DND-41 (cell line): ENCODE data around the gene THG1L.

Source experiments
- ATAC-seq: fragments of 200-7000 bp; cut with Tn5 transposase; 3 replicates; pipeline ENCODE4 v1.9.1; 2021; ENCODE audit warnings: low read depth; ENCODE audit not compliant: insufficient read depth
- DNase-seq: peaks from one replicate; pipeline ENCODE4 v3.0.0-alpha.2; 2020
- H2AFZ ChIP-seq: 2 replicates; pipeline ENCODE4 v1.6.0; 2012; ENCODE audit warnings: low read depth, low read length
- H3K27ac ChIP-seq: 2 replicates; pipeline ENCODE4 v1.5.1; 2012; ENCODE audit warnings: low read length, inconsistent platforms
- H3K27me3 ChIP-seq: fragments of 200-600 bp; sonication (generic); 2 replicates; pipeline ENCODE4 v1.6.0; 2012; ENCODE audit warnings: low read length, mild to moderate bottlenecking, inconsistent platforms; ENCODE audit not compliant: insufficient read depth, poor library complexity
- H3K36me3 ChIP-seq: 2 replicates; pipeline ENCODE4 v1.5.1; 2012; ENCODE audit warnings: low read length, inconsistent platforms; ENCODE audit not compliant: insufficient read depth
- H3K4me1 ChIP-seq: 2 replicates; pipeline ENCODE4 v1.5.1; 2012; ENCODE audit warnings: mild to moderate bottlenecking, low read length; ENCODE audit not compliant: insufficient read depth
- H3K4me2 ChIP-seq: 2 replicates; pipeline ENCODE4 v1.6.0; 2012; ENCODE audit warnings: mild to moderate bottlenecking, moderate library complexity, low read length, inconsistent platforms; ENCODE audit not compliant: insufficient read depth
- H3K4me3 ChIP-seq, 2 experiments: fragments of 200-600 bp in 1 of 2; shearing (Covaris generic) in 1 of 2; 2 replicates each; pipeline ENCODE4 v1.5.1; 2012 to 2016; ENCODE audit warnings: inconsistent platforms in 2 of 2, low read length in 2 of 2, mild to moderate bottlenecking in 2 of 2, low read depth in 1 of 2, moderate library complexity in 1 of 2
- H3K79me2 ChIP-seq: 2 replicates; pipeline ENCODE4 v1.6.0; 2012; ENCODE audit warnings: low read length, inconsistent platforms; ENCODE audit not compliant: insufficient read depth
- H3K9ac ChIP-seq: 2 replicates; pipeline ENCODE4 v1.6.0; 2012; ENCODE audit warnings: low read depth, mild to moderate bottlenecking, inconsistent platforms, low read length, moderate library complexity
- H3K9me3 ChIP-seq: 2 replicates; pipeline ENCODE4 v1.5.1; 2012; ENCODE audit warnings: low read length, moderate library complexity, mild to moderate bottlenecking, inconsistent platforms; ENCODE audit not compliant: insufficient read depth, severe bottlenecking
- H4K20me1 ChIP-seq: 2 replicates; pipeline ENCODE4 v1.6.0; 2012; ENCODE audit warnings: low read length; ENCODE audit not compliant: insufficient read depth
- EZH2 ChIP-seq: IDR thresholded peaks from 3 replicates; pipeline ENCODE4 v1.6.1; 2012; ENCODE audit warnings: borderline replicate concordance, low read depth, mild to moderate bottlenecking, moderate library complexity, low read length, inconsistent platforms; ENCODE audit not compliant: severe bottlenecking
- TF ChIP-seq, protein P1 (sequence below): IDR thresholded peaks from 2 replicates; pipeline ENCODE4 v1.5.1; 2012; ENCODE audit warnings: borderline replicate concordance, low read length, moderate library complexity, mild to moderate bottlenecking; ENCODE audit not compliant: poor library complexity, severe bottlenecking; ENCODE audit errors: extremely low read depth

The THG1L gene

DNA sequence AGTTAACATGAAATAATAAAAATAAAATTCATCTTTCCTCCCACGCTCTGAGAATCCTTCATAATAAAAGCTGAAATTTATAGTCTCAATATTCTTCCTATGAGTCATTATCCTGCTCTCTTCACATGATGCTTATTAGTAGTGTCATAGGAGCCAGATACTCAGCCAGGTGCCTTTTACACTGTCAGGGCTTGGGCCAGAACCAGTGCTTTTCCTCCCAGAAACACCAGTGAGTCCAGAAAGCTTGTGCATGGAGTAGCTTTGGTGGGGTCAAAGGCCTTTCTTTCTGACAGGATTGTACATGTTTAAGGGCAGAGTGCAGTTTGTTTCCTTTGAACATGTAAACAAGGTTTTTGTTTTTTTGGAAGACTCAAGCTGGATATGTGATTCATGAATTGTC is 19.1 kb downstream of the THG1L start:
- no peak for ATAC-seq
- Histone ChIP-seq H3K4me3 (no peak overlapping the region), H3K27me3 (no peaks in the 10 kb centered on the region), H3K36me3 (peaks cover 34% of the 10 kb centered on the region), H2AFZ (no peak overlapping the region), H3K9ac (no peak overlapping the region), H3K9me3 (no peaks in the 10 kb centered on the region), H3K79me2 (peaks cover 14% of the 10 kb centered on the region), H3K27ac (no peak overlapping the region), H3K4me1 (peaks cover under 1% of the 10 kb centered on the region; the same call in 1 of the 2 replicates), H4K20me1 (no peaks in the 10 kb centered on the region), H3K4me2 (no peak overlapping the region)
- no peak for DNase-seq
- TF ChIP-seq, protein P1, sequence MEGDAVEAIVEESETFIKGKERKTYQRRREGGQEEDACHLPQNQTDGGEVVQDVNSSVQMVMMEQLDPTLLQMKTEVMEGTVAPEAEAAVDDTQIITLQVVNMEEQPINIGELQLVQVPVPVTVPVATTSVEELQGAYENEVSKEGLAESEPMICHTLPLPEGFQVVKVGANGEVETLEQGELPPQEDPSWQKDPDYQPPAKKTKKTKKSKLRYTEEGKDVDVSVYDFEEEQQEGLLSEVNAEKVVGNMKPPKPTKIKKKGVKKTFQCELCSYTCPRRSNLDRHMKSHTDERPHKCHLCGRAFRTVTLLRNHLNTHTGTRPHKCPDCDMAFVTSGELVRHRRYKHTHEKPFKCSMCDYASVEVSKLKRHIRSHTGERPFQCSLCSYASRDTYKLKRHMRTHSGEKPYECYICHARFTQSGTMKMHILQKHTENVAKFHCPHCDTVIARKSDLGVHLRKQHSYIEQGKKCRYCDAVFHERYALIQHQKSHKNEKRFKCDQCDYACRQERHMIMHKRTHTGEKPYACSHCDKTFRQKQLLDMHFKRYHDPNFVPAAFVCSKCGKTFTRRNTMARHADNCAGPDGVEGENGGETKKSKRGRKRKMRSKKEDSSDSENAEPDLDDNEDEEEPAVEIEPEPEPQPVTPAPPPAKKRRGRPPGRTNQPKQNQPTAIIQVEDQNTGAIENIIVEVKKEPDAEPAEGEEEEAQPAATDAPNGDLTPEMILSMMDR: no peak
- TF ChIP-seq EZH2: no peak

DNA sequence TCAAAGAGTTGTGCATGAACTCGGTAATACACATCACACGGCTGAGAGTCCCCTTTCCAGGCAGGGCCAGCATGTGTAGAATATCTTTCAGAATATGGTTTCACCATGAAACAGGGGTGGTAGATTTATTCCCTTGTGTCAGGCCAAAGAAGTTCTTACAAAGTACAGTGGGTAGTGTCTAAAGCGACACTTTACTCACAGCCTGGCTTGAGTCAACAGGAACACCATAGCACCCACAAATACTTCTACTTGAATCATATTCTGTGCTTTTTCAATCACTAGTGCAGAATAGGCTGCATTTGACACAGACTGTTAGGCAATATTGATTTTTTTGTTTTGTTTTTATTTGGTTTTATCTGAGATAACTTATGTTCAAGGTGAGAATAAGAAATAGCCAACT is 24.9 kb downstream of the THG1L start:
- Histone ChIP-seq H3K4me3 (no peak overlapping the region), H3K9me3 (no peaks in the 10 kb centered on the region), H3K36me3 (peaks cover 52% of the 10 kb centered on the region), H3K79me2 (no peaks in the 10 kb centered on the region), H3K4me2 (no peak overlapping the region), H3K27ac (no peak overlapping the region), H3K9ac (no peak overlapping the region), H3K27me3 (no peaks in the 10 kb centered on the region), H2AFZ (no peak overlapping the region), H4K20me1 (no peaks in the 10 kb centered on the region), H3K4me1 (no peaks in the 10 kb centered on the region)
- ATAC-seq (no peak), DNase-seq (no peak)
- TF ChIP-seq, protein P1: no peak
- TF ChIP-seq EZH2: no peak

DNA sequence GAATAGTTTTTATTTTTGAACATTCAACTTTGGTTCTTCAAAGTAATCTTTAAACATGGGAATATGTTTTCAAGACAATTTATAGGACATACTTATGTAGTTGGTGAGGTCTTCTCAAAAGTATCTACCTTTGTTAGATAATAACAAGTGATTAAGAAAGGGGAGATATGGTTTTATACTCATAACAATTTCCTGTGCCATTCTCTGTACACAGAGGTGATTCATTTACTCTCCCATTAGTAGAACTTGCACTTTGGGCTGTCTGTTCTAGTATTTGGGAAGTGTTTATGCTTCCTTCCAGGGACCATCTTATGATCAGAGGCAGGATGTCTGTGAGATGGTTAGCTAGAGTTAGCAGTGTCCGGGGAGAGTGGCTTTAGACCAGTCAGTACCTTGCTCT is 27.5 kb downstream of the THG1L start:
- ATAC-seq: no peak
- no peaks in the 10 kb centered on the region for H3K79me2 ChIP-seq
- no peaks in the 10 kb centered on the region for H3K27me3 ChIP-seq
- no peaks in the 10 kb centered on the region for H3K4me1 ChIP-seq
- H3K36me3 ChIP-seq: peaks cover 40% of the 10 kb centered on the region
- no peak overlapping the region for H2AFZ ChIP-seq
- no peaks in the 10 kb centered on the region for H4K20me1 ChIP-seq
- no peak for DNase-seq
- no peak overlapping the region for H3K9ac ChIP-seq
- H3K4me3 ChIP-seq: no peak overlapping the region
- TF ChIP-seq, protein P1: no peak
- no peak for TF ChIP-seq EZH2
- H3K4me2 ChIP-seq: no peak overlapping the region
- H3K27ac ChIP-seq: no peak overlapping the region
- H3K9me3 ChIP-seq: no peaks in the 10 kb centered on the region
